ENCODE measurements around the gene RASGEF1B.

GRCh38 chr4:81470456-81471297, 1.0 kb downstream of the RASGEF1B start:
- TF ChIP-seq, protein P1, sequence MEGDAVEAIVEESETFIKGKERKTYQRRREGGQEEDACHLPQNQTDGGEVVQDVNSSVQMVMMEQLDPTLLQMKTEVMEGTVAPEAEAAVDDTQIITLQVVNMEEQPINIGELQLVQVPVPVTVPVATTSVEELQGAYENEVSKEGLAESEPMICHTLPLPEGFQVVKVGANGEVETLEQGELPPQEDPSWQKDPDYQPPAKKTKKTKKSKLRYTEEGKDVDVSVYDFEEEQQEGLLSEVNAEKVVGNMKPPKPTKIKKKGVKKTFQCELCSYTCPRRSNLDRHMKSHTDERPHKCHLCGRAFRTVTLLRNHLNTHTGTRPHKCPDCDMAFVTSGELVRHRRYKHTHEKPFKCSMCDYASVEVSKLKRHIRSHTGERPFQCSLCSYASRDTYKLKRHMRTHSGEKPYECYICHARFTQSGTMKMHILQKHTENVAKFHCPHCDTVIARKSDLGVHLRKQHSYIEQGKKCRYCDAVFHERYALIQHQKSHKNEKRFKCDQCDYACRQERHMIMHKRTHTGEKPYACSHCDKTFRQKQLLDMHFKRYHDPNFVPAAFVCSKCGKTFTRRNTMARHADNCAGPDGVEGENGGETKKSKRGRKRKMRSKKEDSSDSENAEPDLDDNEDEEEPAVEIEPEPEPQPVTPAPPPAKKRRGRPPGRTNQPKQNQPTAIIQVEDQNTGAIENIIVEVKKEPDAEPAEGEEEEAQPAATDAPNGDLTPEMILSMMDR (IDR thresholded peaks at IDR 0.05; ENCODE audit: poor library complexity): no peak
- no peak for TF ChIP-seq EZH2 (IDR thresholded peaks at IDR 0.05; ENCODE audit: borderline replicate concordance)
